Neural cell (in vitro differentiated cells): ENCODE measurements around the gene TTC34. TPM values are rescaled to one million over a fixed set of nuclear protein-coding genes. Genes with fewer than 3 reads are reported as not detected.

ENCODE experiments used
- H2AFZ ChIP-seq: fragments of 200-600, 300-800 bp; sonication (generic), shearing (Covaris generic); 2 replicates; pipeline ENCODE4 v1.6.0; 2014; ENCODE audit warnings: low read depth, mild to moderate bottlenecking, antibody characterized with exemption, low read length, moderate library complexity
- H3F3A ChIP-seq: fragments of 200-600 bp; shearing (Covaris generic); 2 replicates; pipeline ENCODE4 v1.6.1; 2016; ENCODE audit warnings: mild to moderate bottlenecking, moderate library complexity, mixed read lengths, antibody characterized with exemption, low read length; ENCODE audit not compliant: insufficient read depth, poor library complexity, severe bottlenecking
- H3K27ac ChIP-seq: fragments of 200-600, 300-800 bp; sonication (generic), shearing (Covaris generic); 2 replicates; pipeline ENCODE4 v1.5.1; 2014; ENCODE audit warnings: mild to moderate bottlenecking, low read length, moderate library complexity
- H3K27me3 ChIP-seq: fragments of 300-800, 200-600 bp; sonication (generic), shearing (Covaris generic); 2 replicates; pipeline ENCODE4 v1.6.0; 2014; ENCODE audit warnings: mild to moderate bottlenecking, low read depth, low read length, moderate library complexity; ENCODE audit not compliant: insufficient read depth
- H3K36me3 ChIP-seq: fragments of 300-800, 200-600 bp; sonication (generic), shearing (Covaris generic); 2 replicates; pipeline ENCODE4 v1.5.1; 2014; ENCODE audit warnings: mild to moderate bottlenecking, antibody characterized with exemption, low read length, moderate library complexity; ENCODE audit not compliant: insufficient read depth
- H3K4me2 ChIP-seq: fragments of 300-800, 200-600 bp; sonication (generic), shearing (Covaris generic); 2 replicates; pipeline ENCODE4 v1.6.0; 2014; ENCODE audit warnings: mild to moderate bottlenecking, low read length
- H3K4me3 ChIP-seq: fragments of 300-800, 200-600 bp; sonication (generic), shearing (Covaris generic); 2 replicates; pipeline ENCODE4 v1.5.1; 2014; ENCODE audit warnings: mild to moderate bottlenecking, low read length, moderate library complexity
- H3K79me2 ChIP-seq: fragments of 200-600 bp; shearing (Covaris generic); replicated peaks from 2 replicates; pipeline ENCODE4 v1.6.0; 2014; ENCODE audit warnings: mild to moderate bottlenecking, low read length, moderate library complexity; ENCODE audit not compliant: insufficient read depth
- H3K9ac ChIP-seq: fragments of 300-800, 200-600 bp; sonication (generic), shearing (Covaris generic); 2 replicates; pipeline ENCODE4 v1.6.1; 2016; ENCODE audit warnings: mild to moderate bottlenecking, low read length, mixed read lengths
- H3K9me2 ChIP-seq: fragments of 200-600 bp; shearing (Covaris generic); 2 replicates; pipeline ENCODE4 v1.6.1; 2016; ENCODE audit warnings: mild to moderate bottlenecking, low read length, mixed read lengths; ENCODE audit not compliant: insufficient read depth
- H3K9me3 ChIP-seq: fragments of 200-600, 300-800 bp; sonication (generic), shearing (Covaris generic); 2 replicates; pipeline ENCODE4 v1.6.1; 2016; ENCODE audit warnings: mild to moderate bottlenecking, mixed run types, low read length, moderate library complexity, mixed read lengths
- H4K20me1 ChIP-seq: fragments of 200-600 bp; shearing (Covaris generic); 2 replicates; pipeline ENCODE4 v1.6.1; 2016; ENCODE audit warnings: mild to moderate bottlenecking, mixed run types; ENCODE audit not compliant: insufficient read depth
- CTCF ChIP-seq: fragments of 450-650 bp; IDR thresholded peaks from 2 replicates; pipeline ENCODE4 v1.5.1; 2014; ENCODE audit warnings: antibody characterized with exemption, mild to moderate bottlenecking, moderate library complexity; ENCODE audit not compliant: poor library complexity, severe bottlenecking
- EP300 ChIP-seq: fragments of 450-650 bp; conservative IDR thresholded peaks from 2 replicates; pipeline ENCODE4 v1.6.1; 2014; ENCODE audit warnings: antibody characterized with exemption, mild to moderate bottlenecking, moderate library complexity; ENCODE audit not compliant: poor library complexity, severe bottlenecking
- EZH2 ChIP-seq: fragments of 200-600, 300-800 bp; shearing (Covaris generic), sonication (generic); IDR thresholded peaks from 2 replicates; pipeline ENCODE4 v1.6.1; 2014; ENCODE audit warnings: antibody characterized with exemption, low read length, borderline replicate concordance, mild to moderate bottlenecking; ENCODE audit not compliant: insufficient read depth, poor library complexity, severe bottlenecking
- MXI1 ChIP-seq: fragments of 450-650 bp; conservative IDR thresholded peaks from 2 replicates; pipeline ENCODE4 v1.6.1; 2014; ENCODE audit warnings: antibody characterized with exemption, mild to moderate bottlenecking; ENCODE audit not compliant: poor library complexity, severe bottlenecking
- POLR2AphosphoS5 ChIP-seq: IDR thresholded peaks from 2 replicates; pipeline ENCODE4 v1.6.1; 2012
- RAD21 ChIP-seq: fragments of 450-650 bp; conservative IDR thresholded peaks from 2 replicates; pipeline ENCODE4 v1.6.1; 2014; ENCODE audit warnings: antibody characterized with exemption, mild to moderate bottlenecking, moderate library complexity
- REST ChIP-seq: IDR thresholded peaks from 2 replicates; pipeline ENCODE4 v1.6.1; 2012; ENCODE audit warnings: borderline replicate concordance
- SMC3 ChIP-seq: fragments of 450-650 bp; conservative IDR thresholded peaks from 2 replicates; pipeline ENCODE4 v1.6.1; 2014; ENCODE audit warnings: antibody characterized with exemption, mild to moderate bottlenecking, moderate library complexity; ENCODE audit not compliant: poor library complexity
- TAF1 ChIP-seq: IDR thresholded peaks from 2 replicates; pipeline ENCODE4 v1.6.1; 2012; ENCODE audit warnings: low read depth
- polyA plus RNA-seq: library from polyadenylated mRNA; depleted of rRNA; stranded (reverse); fragments of >200 nt; gene quantifications from 2 replicates; pipeline ENCODE4 v1.2.3, GENCODE V29; 2014

Gene TTC34
- polyA plus RNA-seq, 1 donor from 2014 or later: 0.05 TPM

- H3K9me2 ChIP-seq: no peaks in the 10 kb centered on the region
- no peaks in the 10 kb centered on the region for H3K27me3 ChIP-seq
- H3K36me3 ChIP-seq: no peaks in the 10 kb centered on the region
- H3K9ac ChIP-seq: peak overlapping the region; percentile 91
- H3K27ac ChIP-seq: peak overlapping the region; percentile 78
- H3F3A ChIP-seq: no peaks in the 10 kb centered on the region
- peak overlapping the region; percentile 87 for H3K4me2 ChIP-seq
- peak overlapping the region; percentile 84 for H2AFZ ChIP-seq
- TF ChIP-seq CTCF: peak; percentile 53
- TF ChIP-seq MXI1: peak; percentile 93
- no peak for TF ChIP-seq TAF1
- peak; percentile 90 for TF ChIP-seq POLR2AphosphoS5
- peak; percentile 21 for TF ChIP-seq REST
- no peak for TF ChIP-seq EP300
- peak; percentile 53 for TF ChIP-seq RAD21
- no peak for TF ChIP-seq EZH2
- peak; percentile 42 for TF ChIP-seq SMC3
- H3K79me2 ChIP-seq: peaks cover 9% of the 10 kb centered on the region
- no peaks in the 10 kb centered on the region for H4K20me1 ChIP-seq
- H3K9me3 ChIP-seq: no peaks in the 10 kb centered on the region
- H3K4me3 ChIP-seq: peak overlapping the region; percentile 97
These were observed 158.7 kb downstream of the TTC34 start for GRCh38 chr1:2642560-2643413.

- H3K9ac ChIP-seq: peak overlapping the region; percentile 91
- H3K4me3 ChIP-seq: peak overlapping the region; percentile 97
- no peaks in the 10 kb centered on the region for H4K20me1 ChIP-seq
- no peaks in the 10 kb centered on the region for H3K36me3 ChIP-seq
- H3K9me3 ChIP-seq: no peaks in the 10 kb centered on the region
- no peaks in the 10 kb centered on the region for H3K9me2 ChIP-seq
- H3K79me2 ChIP-seq: peaks cover 9% of the 10 kb centered on the region
- no peak for TF ChIP-seq MXI1
- no peak for TF ChIP-seq SMC3
- H3K27me3 ChIP-seq: no peaks in the 10 kb centered on the region
- peak overlapping the region; percentile 87 for H3K4me2 ChIP-seq
- H2AFZ ChIP-seq: peak overlapping the region; percentile 84
- H3K27ac ChIP-seq: peak overlapping the region; percentile 78
- H3F3A ChIP-seq: no peaks in the 10 kb centered on the region
These were observed 159.3 kb downstream of the TTC34 start for GRCh38 chr1:2642131-2642559.
